Neural progenitor cell (in vitro differentiated cells): ENCODE results near the gene TMPRSS9.

Source experiments
- CTCF ChIP-seq: fragments of 200-600 bp; sonication (generic); IDR thresholded peaks from 2 replicates; pipeline ENCODE4 v1.5.1; 2017; ENCODE audit warnings: antibody characterized with exemption, mild to moderate bottlenecking
- EZH2 ChIP-seq: fragments of 200-600 bp; sonication (generic); IDR thresholded peaks from 2 replicates; pipeline ENCODE4 v1.6.1; 2017; ENCODE audit warnings: antibody characterized with exemption, mild to moderate bottlenecking, moderate library complexity

GRCh38 chr19:2443785-2444182, 83.7 kb downstream of the TMPRSS9 start:
- TF ChIP-seq CTCF (no peak), EZH2 (no peak)
